GM23248 (cell line): ENCODE measurements around the gene KCTD13.

Source experiments
- EZH2 ChIP-seq: fragments of 200-600 bp; sonication (generic); IDR thresholded peaks from 2 replicates; pipeline ENCODE4 v1.6.1; 2018; ENCODE audit warnings: antibody characterized with exemption, mild to moderate bottlenecking; ENCODE audit not compliant: insufficient read depth, poor library complexity, severe bottlenecking
- EZH2phosphoT487 ChIP-seq: fragments of 200-600 bp; sonication (generic); IDR thresholded peaks from 2 replicates; pipeline ENCODE4 v1.6.1; 2018; ENCODE audit warnings: antibody characterized with exemption, moderate library complexity, mild to moderate bottlenecking, low read depth; ENCODE audit not compliant: insufficient read depth

DNA sequence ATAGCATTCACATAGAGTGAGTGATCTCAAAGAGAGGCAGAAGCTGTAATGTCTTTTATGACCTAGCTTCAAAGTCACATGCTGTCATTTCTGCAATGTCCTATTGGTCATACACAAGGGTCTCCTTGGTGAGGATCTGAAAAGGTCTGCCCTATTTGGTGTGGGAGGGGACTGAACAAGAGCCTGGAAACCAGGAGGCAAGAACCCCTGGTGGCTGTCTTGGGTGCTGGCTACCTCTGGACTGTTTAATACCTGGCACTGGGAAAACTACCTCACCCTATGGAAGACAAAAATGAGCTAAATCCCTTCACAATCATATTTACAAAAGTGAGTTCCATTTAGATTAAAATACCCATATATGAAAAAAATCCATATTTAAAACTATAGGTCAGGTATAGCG is 9.0 kb downstream of the KCTD13 start:
- TF ChIP-seq EZH2phosphoT487 (no peak), EZH2 (no peak)
